HG03039 (cell line): Measurements from ENCODE around the gene MADD.

Source experiments
- ATAC-seq: cut with Tn5 transposase; IDR thresholded peaks from one replicate; pipeline ENCODE4 v1.9.1; 2021; ENCODE audit warnings: mild to moderate bottlenecking, moderate library complexity; ENCODE audit not compliant: unreplicated experiment

The MADD gene

GRCh38 chr11:47336595-47336994 lies 66.7 kb downstream of the MADD start:
- no peak for ATAC-seq

GRCh38 chr11:47337229-47337924 lies 67.4 kb downstream of the MADD start:
- ATAC-seq, result no peak

GRCh38 chr11:47338396-47339241 lies 68.7 kb downstream of the MADD start:
- no peak for ATAC-seq

GRCh38 chr11:47340010-47340409 lies 70.1 kb downstream of the MADD start:
- no peak for ATAC-seq

GRCh38 chr11:47340980-47341775 lies 71.2 kb downstream of the MADD start:
- ATAC-seq, result no peak

- no peak for ATAC-seq
Measured at GRCh38 chr11:47342036-47342803, 72.3 kb downstream of the MADD start.

- no peak for ATAC-seq
Measured at GRCh38 chr11:47342854-47343253, 72.9 kb downstream of the MADD start.

- no peak for ATAC-seq
Measured at GRCh38 chr11:47345890-47346563, 76.1 kb downstream of the MADD start.

- ATAC-seq, result no peak
Measured at GRCh38 chr11:47347137-47347536, 77.2 kb downstream of the MADD start.

GRCh38 chr11:47348131-47348802 lies 78.3 kb downstream of the MADD start:
- ATAC-seq, result no peak

- no peak for ATAC-seq
Measured at GRCh38 chr11:47348859-47349258, 78.9 kb downstream of the MADD start.

GRCh38 chr11:47349521-47350095 lies 79.7 kb downstream of the MADD start:
- ATAC-seq, result no peak

GRCh38 chr11:47350315-47350714 lies 80.4 kb downstream of the MADD start:
- ATAC-seq, result no peak

- no peak for ATAC-seq
Measured at GRCh38 chr11:47351156-47352126, 81.5 kb downstream of the MADD start.

- no peak for ATAC-seq
Measured at GRCh38 chr11:47352556-47352955, 82.6 kb downstream of the MADD start, which contains the start of gene MYBPC3. Gene MYBPC3, minus strand, starts transcription at chr11:47352702. Its CDS starts 55 bp downstream, at chr11:47352647.

GRCh38 chr11:47353978-47354774 lies 84.2 kb downstream of the MADD start:
- ATAC-seq, result no peak

- ATAC-seq, result no peak
Measured at GRCh38 chr11:47354913-47355282, 85.0 kb downstream of the MADD start.
